ENCODE data around the gene INPP5A.
"Not testable (repeated sequence)": the region's sequence is repeated elsewhere in the genome, so short reads cannot be mapped to it uniquely, and the experiment has no call there.

Gene INPP5A

DNA sequence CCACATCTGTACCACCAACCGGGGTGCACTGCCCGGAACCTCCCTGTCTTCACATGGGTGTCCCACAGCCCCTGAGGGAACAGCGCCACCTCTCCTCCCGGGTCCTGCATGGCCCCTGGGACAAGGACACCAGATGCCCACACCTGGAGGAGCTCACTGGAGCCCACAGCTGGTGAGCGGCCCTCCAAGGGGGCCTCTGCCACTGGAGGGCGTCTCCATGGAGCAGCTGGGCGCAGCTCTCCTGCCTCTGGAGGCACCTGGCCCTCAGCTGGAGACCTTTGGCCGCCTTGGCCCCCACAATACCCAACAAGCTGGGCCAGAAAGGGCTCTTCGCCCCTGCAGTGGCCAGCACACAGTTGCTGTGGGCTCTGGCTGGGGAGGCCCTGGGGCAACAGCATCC is 255.6 kb downstream of the INPP5A start:
- DNase-seq: no peak

DNA sequence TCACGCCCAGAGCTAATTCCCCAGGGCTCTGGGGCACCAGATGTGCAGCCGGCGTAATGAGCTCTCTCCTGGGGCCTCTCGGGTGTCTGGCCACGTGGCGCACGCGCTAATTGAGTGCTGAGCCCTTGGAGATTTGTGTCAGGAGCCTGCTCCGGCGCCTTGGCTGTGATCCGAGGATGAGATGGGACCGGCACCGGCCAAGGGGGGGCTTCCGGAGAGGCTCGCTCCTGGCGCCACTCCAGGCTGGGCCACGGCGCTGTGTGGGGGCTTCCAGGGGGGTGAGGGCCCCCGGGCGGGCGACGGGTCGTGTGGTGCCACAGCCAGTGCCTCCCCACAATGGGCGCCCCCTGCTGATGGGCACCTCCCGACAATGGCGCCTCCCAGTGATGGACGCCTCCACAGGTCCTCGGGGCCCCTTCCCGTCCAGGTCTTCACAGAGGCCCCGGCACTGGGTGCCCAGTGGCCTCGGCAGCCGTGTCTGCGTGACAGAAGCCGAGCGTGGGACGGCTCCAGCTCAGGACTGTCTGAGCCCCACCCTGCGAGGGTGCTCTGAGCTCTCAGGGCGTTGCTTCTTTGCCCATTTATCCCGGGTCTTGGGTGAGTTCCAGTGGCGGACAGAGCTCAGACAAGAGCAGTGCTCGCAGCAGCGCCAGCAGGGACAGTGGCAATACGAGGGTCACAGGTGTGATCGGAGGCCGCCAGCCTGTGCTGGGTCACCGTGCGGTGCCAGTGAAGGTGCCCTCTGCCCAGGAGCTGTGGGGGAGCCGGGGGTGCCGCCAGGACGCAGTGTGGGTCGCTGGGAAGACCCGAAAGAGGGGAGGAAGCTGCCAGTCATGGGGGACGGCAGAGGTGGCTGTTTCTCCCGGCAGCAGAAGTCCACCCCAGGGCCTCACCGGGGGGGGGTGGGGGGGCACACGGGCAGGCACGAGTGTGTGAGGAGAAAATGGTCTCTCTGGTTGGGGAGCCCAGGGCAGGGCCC is 256.6 kb downstream of the INPP5A start:
- no peak for DNase-seq

DNA sequence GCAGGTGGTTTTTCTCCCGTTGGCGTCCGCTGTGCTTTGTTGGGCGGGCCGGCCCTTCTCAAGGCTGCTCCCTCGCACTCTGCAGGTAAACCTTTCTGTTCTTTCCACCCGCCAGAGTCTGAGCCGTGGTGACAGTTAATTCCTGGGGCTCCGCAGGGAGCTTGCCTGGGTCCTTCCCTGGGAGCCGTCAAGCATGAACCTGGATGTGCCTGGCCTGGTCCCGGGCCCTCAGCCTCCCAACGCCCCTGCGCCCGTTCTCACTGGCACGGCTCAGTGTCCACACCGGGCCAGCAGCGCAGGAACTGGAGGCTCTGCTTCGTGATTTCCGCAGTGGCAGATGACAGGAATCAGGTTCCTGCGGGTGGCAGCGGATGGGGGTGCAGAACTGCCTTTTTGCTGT is 259.3 kb downstream of the INPP5A start:
- DNase-seq: no peak

DNA sequence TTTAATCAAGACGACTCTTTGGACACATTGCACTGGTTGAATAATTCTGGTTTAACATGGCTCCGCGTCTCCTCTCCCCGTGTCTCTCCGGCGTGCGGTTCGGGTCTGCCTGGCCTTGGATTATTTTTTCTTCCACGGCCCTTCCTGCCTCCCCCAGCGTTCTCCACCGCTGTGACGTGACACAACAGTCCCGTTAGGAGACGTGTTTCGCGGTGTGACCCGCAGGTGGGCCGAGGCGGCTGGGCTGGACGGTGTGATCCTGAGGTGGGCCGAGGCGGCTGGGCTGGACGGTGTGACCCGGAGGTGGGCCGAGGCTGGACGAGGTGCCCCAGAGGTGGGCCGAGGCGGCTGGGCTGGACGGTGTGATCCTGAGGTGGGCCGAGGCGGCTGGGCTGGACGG is 260.4 kb downstream of the INPP5A start:
- DNase-seq: not testable (repeated sequence)

DNA sequence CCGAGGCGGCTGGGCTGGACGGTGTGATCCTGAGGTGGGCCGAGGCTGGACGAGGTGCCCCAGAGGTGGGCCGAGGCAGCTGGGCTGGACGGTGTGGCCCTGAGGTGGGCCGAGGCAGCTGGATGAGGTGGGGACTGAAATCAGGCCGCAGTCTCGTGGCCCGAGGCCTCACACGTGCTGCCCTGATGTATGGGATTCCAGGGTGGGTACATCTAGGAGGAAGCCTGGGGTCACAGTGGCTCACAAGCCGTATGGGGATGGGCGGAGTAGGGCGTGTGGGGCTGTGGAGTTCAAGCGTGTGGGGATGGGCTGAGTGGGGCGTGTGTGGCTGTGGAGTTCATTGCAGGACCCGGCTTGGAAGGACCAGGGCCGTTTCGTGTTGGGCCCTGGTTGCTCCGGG is 260.8 kb downstream of the INPP5A start:
- no peak for DNase-seq

DNA sequence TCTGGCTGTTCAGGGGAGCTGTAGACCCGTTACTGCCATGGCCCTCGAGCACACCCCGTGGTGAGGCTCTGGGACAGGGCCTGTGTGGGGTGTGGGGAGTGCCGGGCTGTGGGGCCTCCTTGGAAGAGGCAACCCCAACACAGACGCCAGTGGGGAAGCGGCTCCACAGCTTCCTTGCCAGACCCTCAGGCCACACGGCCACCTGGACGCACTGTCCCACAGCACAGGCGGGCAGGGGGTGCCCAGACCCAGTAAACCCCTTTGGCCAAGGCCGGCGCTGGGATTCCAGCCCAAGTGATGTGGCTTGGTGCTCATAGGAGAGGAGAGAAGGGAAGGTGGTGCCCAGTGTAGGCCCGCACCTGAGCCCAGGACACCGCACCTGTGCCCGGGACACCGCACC is 261.3 kb downstream of the INPP5A start:
- DNase-seq: no peak

DNA sequence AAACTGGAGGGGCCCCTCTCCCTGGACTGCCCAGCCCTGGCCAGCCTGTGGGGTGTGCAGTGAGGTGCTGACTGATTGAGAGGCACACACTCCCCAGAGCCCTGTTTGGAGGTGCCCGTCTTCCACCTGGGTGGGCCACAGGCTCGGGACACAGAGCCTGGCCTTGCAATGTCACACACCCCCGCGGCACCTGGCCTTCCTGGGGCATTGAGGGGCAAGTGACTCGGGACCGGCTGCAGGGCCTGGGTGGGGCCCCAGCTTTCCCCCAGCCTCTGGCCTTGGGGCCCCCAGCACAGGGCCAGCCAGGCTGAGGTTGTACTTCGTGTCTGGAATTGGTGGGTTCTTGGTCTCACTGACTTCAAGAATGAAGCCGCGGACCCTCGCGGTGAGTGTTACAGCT is 262.3 kb downstream of the INPP5A start:
- DNase-seq: no peak

DNA sequence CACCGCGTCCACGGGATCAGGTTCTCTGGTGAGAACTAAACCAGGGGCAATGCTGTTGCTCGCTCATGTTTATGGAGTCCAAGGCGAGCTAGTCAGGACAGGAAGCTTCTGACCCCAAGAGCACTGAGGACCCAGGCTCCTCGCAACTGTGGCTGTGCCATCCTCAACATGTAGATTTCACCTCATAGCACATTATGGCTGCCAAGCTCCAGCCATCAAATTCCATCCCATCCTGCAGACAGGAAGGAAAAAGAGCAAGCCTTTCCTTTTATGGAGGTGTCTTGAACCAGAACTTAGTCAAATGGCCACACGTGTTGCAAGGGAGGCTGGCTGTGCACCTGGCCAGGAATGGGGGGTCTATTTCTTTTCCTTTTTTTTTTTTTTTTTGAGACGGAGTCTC is 264.5 kb downstream of the INPP5A start:
- DNase-seq: no peak

DNA sequence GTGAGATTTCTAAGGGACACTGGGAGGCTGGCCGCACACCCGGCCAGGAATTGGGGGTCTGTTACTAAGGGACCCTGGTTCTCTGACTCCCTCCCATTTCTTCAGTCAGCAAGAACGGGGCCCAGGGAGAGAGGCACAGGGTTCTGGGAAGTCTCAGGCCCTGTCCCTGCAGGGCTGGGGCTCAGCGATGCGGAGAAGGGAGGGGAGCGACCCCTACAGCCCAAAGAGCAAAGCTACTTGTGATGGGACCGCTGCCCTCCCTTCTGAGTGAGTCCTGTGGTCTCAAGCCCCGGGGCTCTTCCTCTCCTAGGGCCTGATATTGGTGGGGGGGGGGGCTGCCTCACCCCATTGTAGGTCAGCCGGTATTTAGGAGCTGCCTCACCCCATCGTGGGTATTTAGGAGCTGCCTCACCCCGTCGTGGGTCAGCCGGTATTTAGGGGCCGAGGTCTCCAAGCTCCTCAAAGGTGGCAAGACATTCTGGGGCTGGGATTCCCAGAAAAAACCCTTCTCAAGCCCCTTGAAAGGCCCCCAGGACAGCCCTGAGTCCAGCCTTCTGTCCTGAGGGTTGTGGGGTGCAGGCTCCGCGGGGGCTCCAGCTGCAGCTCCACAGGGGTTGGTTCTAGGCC is 265.2 kb downstream of the INPP5A start:
- DNase-seq: no peak

DNA sequence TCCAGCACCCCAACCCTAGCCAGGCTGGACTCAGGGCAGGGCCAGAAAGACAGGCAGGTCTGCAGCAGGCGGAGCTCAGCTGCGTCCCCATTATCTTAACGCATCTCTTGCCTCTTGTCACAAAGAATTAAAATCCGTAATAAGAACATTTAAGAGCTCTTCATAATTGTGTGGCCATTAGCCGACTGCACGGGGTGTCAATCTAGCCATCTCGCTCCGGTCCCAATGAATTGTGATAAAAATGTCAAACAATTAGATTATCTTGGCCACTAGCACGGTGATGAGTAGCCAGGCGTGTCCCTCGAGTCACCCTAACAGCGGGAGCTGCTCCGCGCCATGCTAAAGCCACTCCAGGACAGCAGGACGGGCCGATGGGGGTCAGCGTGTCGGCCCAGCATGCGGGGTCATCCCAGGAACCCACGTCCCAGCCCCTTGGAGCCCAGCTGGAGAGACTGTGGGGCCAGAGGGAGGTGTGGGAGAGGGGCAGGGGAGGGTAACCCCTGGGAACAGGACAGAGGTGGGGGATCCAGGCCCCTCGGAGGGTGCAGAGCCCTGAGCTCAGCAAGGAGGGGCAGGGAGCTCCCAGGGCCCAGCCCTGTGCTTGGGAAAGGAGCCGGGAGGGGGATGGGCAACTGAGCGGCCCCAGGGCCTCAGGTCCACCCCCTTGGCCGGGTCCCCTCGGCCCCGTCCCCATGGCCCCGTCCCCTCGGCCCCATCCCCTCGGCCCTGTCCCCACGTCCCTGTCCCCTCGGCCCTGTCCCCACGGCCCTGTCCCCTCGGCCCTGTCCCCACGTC is 266.0 kb downstream of the INPP5A start:
- DNase-seq: no peak

DNA sequence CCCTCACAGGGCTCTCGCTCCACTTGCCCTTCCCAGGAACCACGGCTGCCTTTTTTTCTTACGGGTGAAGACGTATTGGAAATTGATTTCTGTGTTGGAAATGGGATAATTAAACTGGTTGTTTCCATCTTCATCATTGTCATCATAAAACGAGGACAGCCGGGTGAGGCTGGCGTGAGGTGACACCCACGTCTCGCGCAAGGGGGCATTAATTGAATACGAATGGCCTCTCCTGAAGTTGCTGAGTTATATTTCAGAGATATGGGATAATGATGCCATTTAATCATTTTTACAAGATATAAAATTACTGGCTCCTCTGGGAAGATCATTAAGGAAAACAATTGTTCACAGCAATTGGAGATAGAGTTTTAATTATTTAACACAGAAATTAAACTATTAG is 266.7 kb downstream of the INPP5A start:
- no peak for DNase-seq

DNA sequence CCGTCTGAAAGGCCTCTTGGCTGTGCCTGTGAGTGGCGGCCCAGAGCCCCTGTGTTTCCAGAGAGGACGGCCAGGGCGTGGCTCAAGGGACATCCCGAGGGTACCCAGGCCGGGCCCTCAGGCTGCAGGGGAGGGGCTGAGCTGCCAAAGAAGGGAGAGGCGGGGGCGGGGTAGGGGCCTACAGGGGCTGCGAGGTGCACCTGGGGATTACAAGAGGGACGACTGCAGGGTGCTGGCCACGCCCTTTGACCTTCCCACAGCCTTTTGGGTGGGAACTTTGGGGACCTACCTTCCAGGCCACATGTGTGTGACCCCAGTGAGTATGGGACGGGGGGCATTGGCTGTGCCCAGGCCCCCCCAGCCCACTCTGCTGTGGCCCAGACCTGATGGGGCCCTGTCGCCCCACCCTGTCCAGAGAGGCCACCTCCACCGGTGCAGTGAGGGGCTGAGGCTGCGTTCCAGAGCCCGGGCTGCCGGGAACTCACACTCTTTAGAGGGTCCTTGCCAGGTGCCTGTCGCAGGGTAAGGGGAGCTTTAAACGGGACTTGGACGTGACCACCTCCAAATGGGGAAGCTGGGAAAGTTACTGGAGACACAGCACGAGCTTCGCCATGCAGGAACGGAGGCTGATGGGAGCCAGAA is 267.3 kb downstream of the INPP5A start:
- no peak for DNase-seq

DNA sequence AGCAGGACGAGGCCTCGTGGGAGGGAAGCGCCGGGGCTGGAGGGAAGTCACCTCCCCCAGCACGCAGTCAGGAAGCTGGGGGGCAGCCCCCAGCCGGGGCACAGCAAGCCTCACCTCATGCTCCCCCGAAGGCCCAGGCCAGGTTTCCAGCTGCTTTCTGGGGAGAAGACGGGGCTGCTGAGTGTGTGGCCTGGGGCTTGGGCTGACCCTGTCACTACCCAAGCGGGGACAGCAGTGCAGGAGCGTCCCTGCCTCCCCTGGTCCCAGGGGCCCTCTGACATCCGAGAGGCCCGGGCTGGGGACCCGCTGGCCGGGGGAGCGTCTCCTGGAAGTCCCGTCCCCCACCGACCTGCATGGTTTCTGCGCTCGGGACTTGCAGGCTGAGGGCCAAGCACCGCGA is 268.0 kb downstream of the INPP5A start:
- DNase-seq: no peak

DNA sequence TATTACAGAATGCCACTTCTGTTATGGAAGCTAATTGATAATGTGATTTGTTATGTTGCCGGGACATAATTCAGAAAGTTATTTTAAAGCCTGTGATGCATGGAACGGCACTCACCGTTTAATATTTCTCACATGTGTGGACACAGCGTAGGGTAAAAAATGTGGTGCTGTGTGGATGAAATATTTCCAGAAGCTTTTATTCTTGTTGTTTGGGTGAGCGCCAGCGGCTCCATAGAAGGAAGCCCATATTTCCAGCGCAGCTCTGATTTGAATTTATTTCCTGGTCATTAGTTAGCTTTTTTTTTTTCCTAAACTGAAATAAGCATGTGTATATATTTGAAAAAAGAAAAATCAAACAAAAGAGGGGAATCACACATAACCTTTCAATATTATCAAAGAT is 268.5 kb downstream of the INPP5A start:
- no peak for DNase-seq

DNA sequence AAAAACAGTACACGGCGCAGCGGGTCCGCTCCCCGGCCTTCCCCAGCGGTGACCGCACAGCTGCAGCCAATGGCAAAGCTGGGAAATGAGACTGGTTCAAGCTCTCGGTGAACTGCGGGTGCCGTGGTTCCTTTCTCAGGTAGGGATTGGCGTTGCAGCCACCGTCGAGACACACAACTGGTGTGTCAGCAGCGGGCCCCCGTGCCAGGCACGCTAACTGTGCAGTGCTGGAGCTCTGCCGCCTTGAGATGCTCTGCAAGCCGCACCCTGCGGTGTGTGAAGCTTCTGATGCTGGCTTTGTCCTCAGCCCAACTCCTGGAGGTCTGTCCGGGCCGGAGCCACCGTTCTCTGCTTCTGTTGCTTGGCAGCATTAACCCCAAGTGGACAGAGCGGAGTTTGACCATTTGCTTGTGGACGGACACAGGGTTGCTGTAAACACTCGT is 269.0 kb downstream of the INPP5A start:
- DNase-seq: no peak

DNA sequence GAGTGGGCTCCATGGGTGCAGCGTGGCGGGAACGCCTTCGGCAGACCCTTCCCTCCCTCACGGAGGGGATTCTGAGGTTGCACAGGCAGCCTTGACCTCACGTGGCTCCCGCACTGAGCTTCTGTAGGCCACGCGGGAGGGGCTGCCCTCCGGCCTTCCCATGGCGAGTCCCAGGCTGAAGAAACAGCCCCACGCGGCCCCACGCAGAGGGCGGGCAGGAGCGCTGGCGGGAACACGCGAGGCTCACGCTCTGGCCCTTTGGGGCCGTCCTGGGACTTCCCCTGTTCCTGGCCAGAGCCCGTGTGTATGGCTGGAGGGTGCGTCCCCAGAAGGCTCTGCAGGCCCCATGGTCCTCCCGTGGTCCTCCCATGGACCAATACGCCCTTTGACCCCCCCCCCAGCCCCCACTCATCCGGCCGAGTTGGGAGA is 270.0 kb downstream of the INPP5A start:
- no peak for DNase-seq

DNA sequence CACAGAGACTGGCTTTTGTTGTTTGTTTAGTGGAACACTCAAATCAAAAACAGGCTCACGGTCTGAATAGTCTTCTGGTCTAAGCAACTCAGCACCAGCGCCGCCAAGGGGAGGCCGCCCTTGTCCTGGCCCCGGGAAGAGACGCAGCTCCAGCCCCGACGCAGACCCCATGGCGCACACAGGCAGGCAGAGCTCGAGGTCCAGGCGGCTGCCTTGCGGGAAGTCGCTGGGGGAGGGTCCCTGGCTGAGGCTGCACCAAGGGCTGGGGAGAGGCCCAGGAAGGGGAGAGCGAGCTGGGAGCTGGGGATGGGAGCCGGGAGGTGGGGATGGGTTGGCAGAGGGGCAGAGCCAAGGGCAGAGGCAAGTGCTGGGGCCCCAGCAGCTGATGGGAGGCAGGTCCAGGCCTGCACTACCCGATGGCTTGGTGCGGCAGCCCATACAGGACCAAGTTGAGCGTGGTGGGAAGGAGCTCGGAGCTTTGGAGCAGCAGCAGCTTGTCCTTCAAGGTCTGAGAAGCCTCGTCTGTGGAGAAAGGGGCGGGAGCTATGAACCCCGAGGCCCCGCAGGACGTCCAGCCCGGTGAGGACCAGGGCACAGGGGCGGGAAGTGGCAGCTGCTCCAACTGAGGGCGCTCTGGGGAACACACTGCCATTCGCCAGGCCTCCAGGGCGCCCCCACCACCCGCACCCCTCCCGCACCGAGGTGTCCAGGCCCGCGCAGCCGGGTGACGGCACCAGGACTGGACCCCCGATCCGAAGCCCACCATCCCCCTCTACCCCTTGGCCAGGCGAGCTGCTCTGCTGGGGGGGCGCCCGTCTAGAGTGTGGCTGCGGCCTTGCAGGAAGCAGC is 271.0 kb downstream of the INPP5A start:
- no peak for DNase-seq

DNA sequence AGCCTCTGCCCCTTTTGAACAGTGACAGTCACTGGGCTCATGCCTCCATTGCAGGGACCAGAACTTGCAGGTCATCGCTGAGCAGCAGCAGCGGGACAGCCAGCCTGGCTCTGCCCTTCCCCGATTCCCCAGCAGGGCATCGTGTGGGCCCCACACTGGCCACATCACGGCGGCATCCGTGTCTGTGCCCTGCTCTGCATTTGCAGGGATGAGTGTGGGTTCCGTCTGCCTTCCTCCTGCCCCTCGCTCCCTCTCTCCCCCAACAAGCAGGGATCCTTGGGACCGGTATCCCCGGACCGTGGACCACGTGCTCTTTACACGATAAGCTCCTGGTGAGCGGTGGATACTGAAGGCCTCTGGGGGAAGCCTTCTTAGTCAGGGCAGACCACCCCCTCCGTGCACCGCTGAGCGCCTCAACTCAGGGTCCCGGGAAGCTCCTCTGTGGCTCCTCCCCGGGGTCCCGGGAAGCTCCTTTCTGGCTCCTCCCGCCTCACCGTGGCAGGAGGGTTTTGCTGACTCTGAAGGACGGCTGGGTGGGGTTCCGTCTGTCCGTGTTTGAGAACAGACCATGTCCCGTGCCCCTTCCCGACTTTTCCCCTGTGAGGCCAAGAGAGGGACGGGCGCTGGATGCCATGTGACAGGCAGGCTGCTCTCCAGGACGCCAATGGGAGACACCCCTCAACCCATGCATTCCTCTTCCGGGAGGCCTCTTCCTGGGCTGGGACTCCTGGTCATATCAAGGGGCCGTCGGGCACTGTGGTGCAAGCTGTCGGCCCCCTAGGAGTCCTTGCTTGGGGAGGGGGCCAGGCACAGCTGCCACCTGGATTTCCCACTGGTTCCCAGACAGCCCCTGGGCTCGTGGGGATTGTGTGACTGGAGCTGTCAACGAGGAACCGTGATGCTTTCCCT is 271.9 kb downstream of the INPP5A start:
- DNase-seq: no peak

DNA sequence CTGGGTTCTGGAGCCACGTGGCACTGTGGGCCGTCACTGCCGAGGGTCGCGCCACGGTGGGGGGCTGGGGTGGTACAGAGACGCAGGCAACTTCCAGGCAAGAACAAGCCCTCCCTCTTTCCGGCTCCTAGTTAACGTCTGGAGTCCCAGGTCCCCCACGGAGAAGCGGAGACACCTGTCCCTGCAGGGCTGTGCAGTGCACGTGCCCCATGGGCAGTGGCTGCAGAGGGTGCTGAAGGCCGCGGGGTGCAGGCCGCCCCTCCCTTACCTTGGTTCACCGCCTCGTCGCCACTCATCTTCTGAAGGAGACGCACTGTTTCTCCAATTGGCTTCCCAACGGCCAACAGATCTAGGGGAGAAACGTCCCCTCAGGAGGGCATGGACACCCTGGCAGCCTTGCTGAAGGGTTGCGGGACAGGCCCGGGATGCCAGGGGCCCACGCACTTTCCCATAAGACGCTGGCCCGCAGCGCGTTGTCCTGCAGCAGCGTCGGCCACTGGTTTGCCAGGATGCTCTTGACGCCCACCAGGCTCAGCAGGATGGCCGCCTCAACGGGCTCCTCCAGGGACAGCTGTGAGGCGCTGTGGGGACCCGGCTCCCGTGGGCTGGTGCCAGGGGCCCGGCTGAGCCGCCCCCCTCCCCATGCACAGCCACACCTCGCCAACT is 272.7 kb downstream of the INPP5A start:
- no peak for DNase-seq

All from midbrain (tissue), 1 donor.